ENCODE measurements around the gene CHDH. TPM values are rescaled to one million over a fixed set of nuclear protein-coding genes. Genes with fewer than 3 reads are reported as not detected.

CHDH gene
- total RNA-seq, 3 donors from 2014 or later (not counting 1 experiment from before 2014, with no cell fraction given), result 0.02 to 1.6 (median 0.09) TPM

DNA sequence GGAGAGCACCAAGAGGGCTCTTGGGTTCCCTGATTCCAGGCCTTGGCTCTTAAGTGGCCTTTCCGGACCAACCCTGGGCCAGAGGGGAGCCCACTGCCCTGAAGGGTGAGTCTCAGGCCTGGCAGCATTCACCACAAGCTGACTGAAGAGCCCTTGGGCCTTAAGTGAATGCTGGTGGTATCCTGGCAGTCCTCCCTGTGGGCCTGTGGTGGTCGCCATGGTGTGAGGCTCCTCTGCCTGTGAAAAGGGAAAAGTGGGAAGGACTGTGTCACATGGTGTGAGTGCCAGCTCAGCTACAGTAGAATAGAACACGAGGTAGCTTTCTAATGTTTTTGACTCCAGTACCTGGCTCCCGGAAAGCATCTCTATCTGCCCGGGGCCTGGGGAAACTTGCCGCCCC, 15.3 kb downstream of the CHDH start:
- Mint-ChIP-seq H3K36me3 (no peaks in the 10 kb centered on the region), H3K27me3 (ENCODE audit: low read depth in 2 of 2) (peaks cover 0 to 6% of the 10 kb centered on the region in 2 donors), H3K27ac (no peak overlapping the region), H3K4me3 (no peak overlapping the region), H3K4me1 (no peaks in the 10 kb centered on the region), H3K9me3 (no peaks in the 10 kb centered on the region)
- 95% methylated on average over 6 of the region's 6 CpGs for WGBS (ENCODE audit: insufficient coverage)
- TF ChIP-seq, protein P1, sequence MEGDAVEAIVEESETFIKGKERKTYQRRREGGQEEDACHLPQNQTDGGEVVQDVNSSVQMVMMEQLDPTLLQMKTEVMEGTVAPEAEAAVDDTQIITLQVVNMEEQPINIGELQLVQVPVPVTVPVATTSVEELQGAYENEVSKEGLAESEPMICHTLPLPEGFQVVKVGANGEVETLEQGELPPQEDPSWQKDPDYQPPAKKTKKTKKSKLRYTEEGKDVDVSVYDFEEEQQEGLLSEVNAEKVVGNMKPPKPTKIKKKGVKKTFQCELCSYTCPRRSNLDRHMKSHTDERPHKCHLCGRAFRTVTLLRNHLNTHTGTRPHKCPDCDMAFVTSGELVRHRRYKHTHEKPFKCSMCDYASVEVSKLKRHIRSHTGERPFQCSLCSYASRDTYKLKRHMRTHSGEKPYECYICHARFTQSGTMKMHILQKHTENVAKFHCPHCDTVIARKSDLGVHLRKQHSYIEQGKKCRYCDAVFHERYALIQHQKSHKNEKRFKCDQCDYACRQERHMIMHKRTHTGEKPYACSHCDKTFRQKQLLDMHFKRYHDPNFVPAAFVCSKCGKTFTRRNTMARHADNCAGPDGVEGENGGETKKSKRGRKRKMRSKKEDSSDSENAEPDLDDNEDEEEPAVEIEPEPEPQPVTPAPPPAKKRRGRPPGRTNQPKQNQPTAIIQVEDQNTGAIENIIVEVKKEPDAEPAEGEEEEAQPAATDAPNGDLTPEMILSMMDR (IDR thresholded peaks at IDR 0.05), result no peak
- ATAC-seq (no peak), DNase-seq (no peak)
- Histone ChIP-seq H3K4me3 (ENCODE audit: low read length) (no peak overlapping the region), H3K9me3 (ENCODE audit: control insufficient read depth, insufficient read depth, low read length) (no peaks in the 10 kb centered on the region), H3K27ac (ENCODE audit: low read length) (no peak overlapping the region), H3K4me1 (ENCODE audit: control insufficient read depth, insufficient read depth, low read length) (no peaks in the 10 kb centered on the region), H3K36me3 (ENCODE audit: control insufficient read depth, insufficient read depth, low read length) (no peaks in the 10 kb centered on the region), H3K27me3 (ENCODE audit: control insufficient read depth, insufficient read depth, low read length) (no peaks in the 10 kb centered on the region)
- intact Hi-C loops (cut with micrococcal nuclease), result no loop called here

DNA sequence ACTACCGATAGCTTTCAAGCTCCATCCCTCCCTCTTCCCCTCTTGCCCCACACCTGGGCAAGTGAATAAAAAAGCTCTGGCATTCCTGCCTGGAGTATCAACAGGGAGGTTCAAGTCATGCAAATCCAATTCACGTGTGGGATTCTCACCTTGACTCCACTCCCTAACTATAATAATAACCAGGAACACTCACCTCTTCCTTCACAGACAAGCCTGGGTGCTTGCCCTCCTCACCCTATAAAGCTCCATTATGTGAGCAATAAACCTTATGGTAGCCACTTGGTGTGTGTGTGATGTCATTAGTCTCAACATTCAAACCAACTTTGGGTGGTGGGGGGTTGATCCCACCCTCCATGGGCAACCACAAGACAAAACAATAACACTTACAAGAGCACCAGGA, 16.6 kb downstream of the CHDH start:
- Histone ChIP-seq H3K4me3 (ENCODE audit: low read length) (no peak overlapping the region), H3K9me3 (ENCODE audit: control insufficient read depth, insufficient read depth, low read length) (no peaks in the 10 kb centered on the region), H3K27ac (ENCODE audit: low read length) (no peak overlapping the region), H3K4me1 (ENCODE audit: control insufficient read depth, insufficient read depth, low read length) (no peaks in the 10 kb centered on the region), H3K36me3 (ENCODE audit: control insufficient read depth, insufficient read depth, low read length) (no peaks in the 10 kb centered on the region), H3K27me3 (ENCODE audit: control insufficient read depth, insufficient read depth, low read length) (no peaks in the 10 kb centered on the region)
- whole genome bisulfite sequencing (ENCODE audit: insufficient coverage), result 93% methylated on average over 2 of the region's 2 CpGs
- H3K36me3 Mint-ChIP-seq, result no peaks in the 10 kb centered on the region
- no peak overlapping the region for H3K27ac Mint-ChIP-seq
- intact Hi-C loops (cut with micrococcal nuclease), result no loop called here
- H3K9me3 Mint-ChIP-seq, result no peaks in the 10 kb centered on the region
- H3K27me3 Mint-ChIP-seq (ENCODE audit: low read depth in 2 of 2), result peaks cover 0 to 6% of the 10 kb centered on the region in 2 donors
- TF ChIP-seq, protein P1 (IDR thresholded peaks at IDR 0.05), result no peak
- no peaks in the 10 kb centered on the region for H3K4me1 Mint-ChIP-seq
- no peak overlapping the region for H3K4me3 Mint-ChIP-seq
- DNase-seq (no peak), ATAC-seq (no peak)

DNA sequence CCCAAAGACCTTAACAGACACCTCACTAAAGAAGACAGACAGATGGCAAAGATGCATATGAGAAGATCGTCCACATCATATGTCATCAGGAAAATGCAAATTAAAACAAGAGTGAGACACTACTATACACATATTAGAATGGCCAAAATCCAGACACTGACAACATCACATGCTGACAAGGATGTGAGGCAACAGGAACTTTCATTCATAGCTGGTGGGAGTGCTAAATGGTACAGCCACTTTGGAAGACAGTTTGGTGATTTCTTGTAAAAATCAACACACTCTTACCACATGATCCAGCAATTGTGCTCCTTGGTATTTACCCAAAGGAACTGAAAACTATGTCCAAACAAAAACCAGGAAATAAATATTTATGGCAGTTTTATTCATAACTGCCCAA, 17.6 kb downstream of the CHDH start:
- H3K27me3 ChIP-seq (ENCODE audit: control insufficient read depth, insufficient read depth, low read length), result no peaks in the 10 kb centered on the region
- 100% methylated on average over 1 of the region's 1 CpG for WGBS (ENCODE audit: insufficient coverage)
- no peak overlapping the region for H3K4me3 ChIP-seq (ENCODE audit: low read length)
- Mint-ChIP-seq H3K27ac (no peak overlapping the region), H3K9me3 (no peaks in the 10 kb centered on the region), H3K4me1 (no peaks in the 10 kb centered on the region), H3K4me3 (no peak overlapping the region), H3K36me3 (no peaks in the 10 kb centered on the region), H3K27me3 (ENCODE audit: low read depth in 2 of 2) (peaks cover 0 to 6% of the 10 kb centered on the region in 2 donors)
- TF ChIP-seq, protein P1 (IDR thresholded peaks at IDR 0.05), result no peak
- ATAC-seq (no peak), DNase-seq (no peak)
- H3K4me1 ChIP-seq (ENCODE audit: control insufficient read depth, insufficient read depth, low read length), result no peaks in the 10 kb centered on the region
- H3K9me3 ChIP-seq (ENCODE audit: control insufficient read depth, insufficient read depth, low read length), result no peaks in the 10 kb centered on the region
- intact Hi-C loops (cut with micrococcal nuclease), result no loop called here
- no peaks in the 10 kb centered on the region for H3K36me3 ChIP-seq (ENCODE audit: control insufficient read depth, insufficient read depth, low read length)
- no peak overlapping the region for H3K27ac ChIP-seq (ENCODE audit: low read length)

DNA sequence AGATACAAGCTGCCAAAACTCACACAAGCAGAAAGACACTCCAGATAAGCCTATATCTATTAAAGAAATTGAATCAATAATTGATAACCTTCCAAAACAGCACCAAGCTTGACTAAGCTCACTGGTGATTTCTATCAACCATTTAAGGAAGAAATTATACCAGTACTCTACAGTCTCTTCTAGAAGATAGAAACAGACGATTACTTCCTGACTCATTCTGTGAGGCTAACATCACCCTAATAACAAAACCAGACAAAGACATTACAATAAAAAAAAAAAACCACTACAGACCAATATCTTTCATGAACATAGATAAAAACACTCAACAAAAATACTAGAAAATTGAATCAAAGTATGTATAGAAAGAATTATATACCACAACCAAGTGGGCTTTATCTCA, 20.2 kb downstream of the CHDH start:
- no peaks in the 10 kb centered on the region for H3K9me3 ChIP-seq (ENCODE audit: control insufficient read depth, insufficient read depth, low read length)
- no peak overlapping the region for H3K27ac Mint-ChIP-seq
- H3K27me3 Mint-ChIP-seq (ENCODE audit: low read depth in 2 of 2), result peaks cover 0 to 6% of the 10 kb centered on the region in 2 donors
- DNase-seq (no peak), ATAC-seq (no peak)
- H3K27ac ChIP-seq (ENCODE audit: low read length), result no peak overlapping the region
- H3K36me3 ChIP-seq (ENCODE audit: control insufficient read depth, insufficient read depth, low read length), result no peaks in the 10 kb centered on the region
- H3K27me3 ChIP-seq (ENCODE audit: control insufficient read depth, insufficient read depth, low read length), result no peaks in the 10 kb centered on the region
- WGBS (ENCODE audit: insufficient coverage), result 29% methylated on average over 1 of the region's 1 CpG
- TF ChIP-seq, protein P1 (IDR thresholded peaks at IDR 0.05), result no peak
- H3K9me3 Mint-ChIP-seq, result no peaks in the 10 kb centered on the region
- no peaks in the 10 kb centered on the region for H3K4me1 ChIP-seq (ENCODE audit: control insufficient read depth, insufficient read depth, low read length)
- no peak overlapping the region for H3K4me3 ChIP-seq (ENCODE audit: low read length)
- intact Hi-C loops (cut with micrococcal nuclease), result no loop called here
- no peaks in the 10 kb centered on the region for H3K36me3 Mint-ChIP-seq
- no peak overlapping the region for H3K4me3 Mint-ChIP-seq
- no peaks in the 10 kb centered on the region for H3K4me1 Mint-ChIP-seq
